ENCODE results near the gene CRYGN.

The CRYGN gene

DNA sequence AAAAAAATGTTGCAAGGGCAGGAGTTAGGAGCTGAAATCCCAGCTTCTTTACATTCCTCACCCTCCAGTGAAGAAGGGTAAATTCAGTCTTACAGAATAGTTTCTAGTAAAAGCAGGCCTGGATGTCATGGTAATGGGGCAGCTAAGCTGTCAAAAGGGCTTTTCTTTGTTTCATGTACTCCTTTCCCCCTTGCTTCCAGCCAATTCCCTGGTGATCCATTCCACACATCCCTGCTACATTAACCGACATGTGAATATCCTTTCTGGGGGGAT is 43.7 kb upstream of the CRYGN start:
- DNase-seq, result no peak
- Histone ChIP-seq H3K4me1 (ENCODE audit: insufficient read depth, low read length) (no peaks in the 10 kb centered on the region), H4K20me1 (ENCODE audit: insufficient read depth, low read length) (peaks cover 66% of the 10 kb centered on the region), H3K36me3 (ENCODE audit: insufficient read depth, low read length) (peaks cover 85% of the 10 kb centered on the region), H3K9ac (ENCODE audit: low read depth, low read length) (no peak overlapping the region), H3K79me2 (ENCODE audit: insufficient read depth, low read length) (peaks cover 98% of the 10 kb centered on the region), H3K9me3 (ENCODE audit: insufficient read depth, low read length, severe bottlenecking) (no peaks in the 10 kb centered on the region), H3K27me3 (ENCODE audit: insufficient read depth, low read length, poor library complexity) (no peaks in the 10 kb centered on the region), H3K4me2 (ENCODE audit: insufficient read depth, low read length) (no peak overlapping the region), H3K27ac (ENCODE audit: low read length) (no peak overlapping the region), H2AFZ (ENCODE audit: low read depth, low read length) (no peak overlapping the region), H3K4me3 (ENCODE audit: low read depth in 1 of 2, low read length in 2 of 2) (no peak overlapping the region)
- TF ChIP-seq, protein P1, sequence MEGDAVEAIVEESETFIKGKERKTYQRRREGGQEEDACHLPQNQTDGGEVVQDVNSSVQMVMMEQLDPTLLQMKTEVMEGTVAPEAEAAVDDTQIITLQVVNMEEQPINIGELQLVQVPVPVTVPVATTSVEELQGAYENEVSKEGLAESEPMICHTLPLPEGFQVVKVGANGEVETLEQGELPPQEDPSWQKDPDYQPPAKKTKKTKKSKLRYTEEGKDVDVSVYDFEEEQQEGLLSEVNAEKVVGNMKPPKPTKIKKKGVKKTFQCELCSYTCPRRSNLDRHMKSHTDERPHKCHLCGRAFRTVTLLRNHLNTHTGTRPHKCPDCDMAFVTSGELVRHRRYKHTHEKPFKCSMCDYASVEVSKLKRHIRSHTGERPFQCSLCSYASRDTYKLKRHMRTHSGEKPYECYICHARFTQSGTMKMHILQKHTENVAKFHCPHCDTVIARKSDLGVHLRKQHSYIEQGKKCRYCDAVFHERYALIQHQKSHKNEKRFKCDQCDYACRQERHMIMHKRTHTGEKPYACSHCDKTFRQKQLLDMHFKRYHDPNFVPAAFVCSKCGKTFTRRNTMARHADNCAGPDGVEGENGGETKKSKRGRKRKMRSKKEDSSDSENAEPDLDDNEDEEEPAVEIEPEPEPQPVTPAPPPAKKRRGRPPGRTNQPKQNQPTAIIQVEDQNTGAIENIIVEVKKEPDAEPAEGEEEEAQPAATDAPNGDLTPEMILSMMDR (IDR thresholded peaks at IDR 0.05; ENCODE audit: borderline replicate concordance, extremely low read depth, low read length, poor library complexity, severe bottlenecking), result no peak
- no peak for TF ChIP-seq EZH2 (IDR thresholded peaks at IDR 0.05; ENCODE audit: borderline replicate concordance, low read depth, low read length, severe bottlenecking)
- no peak for ATAC-seq (ENCODE audit: insufficient read depth, low read depth)

DNA sequence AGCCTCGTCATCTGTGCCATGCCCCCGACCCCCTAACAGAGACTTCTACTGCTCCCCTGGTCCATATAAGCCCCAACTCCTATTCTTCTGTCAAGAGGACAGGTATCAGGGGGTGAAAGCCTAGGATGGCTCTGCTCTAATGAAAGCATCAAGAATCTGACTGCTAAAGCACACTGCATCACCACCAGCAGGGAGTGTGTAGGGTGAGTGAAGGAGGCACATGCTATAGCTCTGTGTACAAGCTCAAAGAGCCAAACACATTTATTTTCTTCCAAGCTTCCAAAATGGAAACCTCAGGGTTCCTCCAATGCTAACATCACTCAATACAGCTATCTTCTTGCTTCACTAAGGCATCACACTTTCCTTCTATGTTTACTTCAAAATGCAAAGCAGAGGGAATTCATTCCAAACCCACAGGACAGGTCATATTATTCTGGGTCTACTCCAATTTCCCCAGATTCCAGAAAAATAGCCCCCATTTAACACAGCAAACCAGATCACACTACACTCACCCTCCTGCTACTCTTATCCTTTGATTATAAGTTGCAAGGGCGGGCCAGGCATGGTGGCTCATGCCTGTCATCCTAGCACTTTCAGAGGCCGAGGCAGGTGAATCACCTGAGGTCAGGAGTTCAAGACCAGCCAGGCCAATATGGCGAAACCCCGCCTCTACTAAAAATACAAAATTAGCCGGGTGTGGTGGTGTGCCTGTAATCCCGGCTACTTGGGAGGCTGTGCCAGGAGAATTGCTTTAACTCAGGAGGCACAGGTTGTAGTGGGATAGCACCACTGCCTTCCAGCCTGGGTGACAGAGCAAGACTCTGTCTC is 43.2 kb upstream of the CRYGN start:
- Histone ChIP-seq H3K4me1 (ENCODE audit: insufficient read depth, low read length) (no peaks in the 10 kb centered on the region), H2AFZ (ENCODE audit: low read depth, low read length) (no peak overlapping the region), H3K9ac (ENCODE audit: low read depth, low read length) (no peak overlapping the region), H3K36me3 (ENCODE audit: insufficient read depth, low read length) (peaks cover 80% of the 10 kb centered on the region), H3K4me3 (ENCODE audit: low read depth in 1 of 2, low read length in 2 of 2) (no peak overlapping the region), H3K79me2 (ENCODE audit: insufficient read depth, low read length) (peaks cover 96% of the 10 kb centered on the region), H3K27ac (ENCODE audit: low read length) (no peak overlapping the region), H4K20me1 (ENCODE audit: insufficient read depth, low read length) (peaks cover 65% of the 10 kb centered on the region), H3K9me3 (ENCODE audit: insufficient read depth, low read length, severe bottlenecking) (no peaks in the 10 kb centered on the region), H3K4me2 (ENCODE audit: insufficient read depth, low read length) (no peak overlapping the region), H3K27me3 (ENCODE audit: insufficient read depth, low read length, poor library complexity) (no peaks in the 10 kb centered on the region)
- no peak for DNase-seq
- no peak for ATAC-seq (ENCODE audit: insufficient read depth, low read depth)
- TF ChIP-seq, protein P1 (IDR thresholded peaks at IDR 0.05; ENCODE audit: borderline replicate concordance, extremely low read depth, low read length, poor library complexity, severe bottlenecking), result no peak
- TF ChIP-seq EZH2 (IDR thresholded peaks at IDR 0.05; ENCODE audit: borderline replicate concordance, low read depth, low read length, severe bottlenecking), result no peak

DNA sequence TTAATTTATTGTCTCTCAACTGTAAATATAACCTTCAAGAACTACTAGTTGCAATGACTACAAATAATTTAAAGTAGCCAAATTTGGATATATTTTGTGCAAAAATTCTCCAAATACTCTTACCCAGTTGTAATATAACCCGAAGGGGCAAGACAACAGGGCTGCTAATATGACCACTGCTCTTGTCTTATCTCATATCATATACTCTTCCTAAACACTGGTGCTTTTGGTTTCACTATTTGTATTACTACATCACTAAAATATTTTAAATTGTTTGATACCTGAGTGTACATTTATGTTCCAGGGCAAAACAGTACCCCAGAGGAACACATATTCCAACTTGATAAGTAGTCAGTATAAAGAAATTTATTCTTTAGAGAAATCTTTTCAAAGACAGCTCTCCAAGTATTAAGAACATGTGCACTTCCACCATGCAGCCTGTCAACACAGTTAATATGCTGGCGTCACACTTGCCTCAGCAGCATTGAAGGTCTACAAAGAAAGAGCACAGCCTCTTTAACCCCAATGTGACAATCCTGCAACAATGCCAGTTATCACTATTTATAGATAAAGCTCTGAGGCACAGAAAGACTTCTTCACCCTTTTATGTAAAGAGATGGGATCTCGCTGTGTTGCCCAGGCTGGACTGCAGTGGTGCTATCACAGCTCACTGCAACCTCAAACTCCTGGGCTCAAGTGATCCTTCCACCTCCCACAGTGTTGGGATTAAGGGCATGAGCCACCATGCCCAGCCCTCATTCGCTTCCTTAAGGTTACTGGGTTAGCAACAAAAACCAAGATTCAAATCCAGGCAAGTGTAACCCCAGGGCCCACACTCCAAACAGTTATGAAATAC is 41.9 kb upstream of the CRYGN start:
- H3K36me3 ChIP-seq (ENCODE audit: insufficient read depth, low read length), result peaks cover 81% of the 10 kb centered on the region
- DNase-seq (no peak), ATAC-seq (ENCODE audit: insufficient read depth, low read depth) (no peak)
- no peak for TF ChIP-seq EZH2 (IDR thresholded peaks at IDR 0.05; ENCODE audit: borderline replicate concordance, low read depth, low read length, severe bottlenecking)
- TF ChIP-seq, protein P1 (IDR thresholded peaks at IDR 0.05; ENCODE audit: borderline replicate concordance, extremely low read depth, low read length, poor library complexity, severe bottlenecking), result no peak
- H3K79me2 ChIP-seq (ENCODE audit: insufficient read depth, low read length), result peaks cover 96% of the 10 kb centered on the region
- no peak overlapping the region for H3K27ac ChIP-seq (ENCODE audit: low read length)
- H2AFZ ChIP-seq (ENCODE audit: low read depth, low read length), result no peak overlapping the region
- H4K20me1 ChIP-seq (ENCODE audit: insufficient read depth, low read length), result peaks cover 68% of the 10 kb centered on the region
- H3K4me3 ChIP-seq (ENCODE audit: low read depth in 1 of 2, low read length in 2 of 2), result no peak overlapping the region
- no peak overlapping the region for H3K9ac ChIP-seq (ENCODE audit: low read depth, low read length)
- no peaks in the 10 kb centered on the region for H3K27me3 ChIP-seq (ENCODE audit: insufficient read depth, low read length, poor library complexity)
- H3K4me2 ChIP-seq (ENCODE audit: insufficient read depth, low read length), result no peak overlapping the region
- no peaks in the 10 kb centered on the region for H3K9me3 ChIP-seq (ENCODE audit: insufficient read depth, low read length, severe bottlenecking)
- H3K4me1 ChIP-seq (ENCODE audit: insufficient read depth, low read length), result no peaks in the 10 kb centered on the region

Measured in DND-41 (cell line).